GM19397 (cell line): ENCODE data around the gene PLSCR4.
A peak's percentile ranks its signal among the peaks of the same experiment; 100 is the strongest.

Experiments
- ATAC-seq: cut with Tn5 transposase; IDR thresholded peaks from one replicate; pipeline ENCODE4 v1.9.1; 2021; ENCODE audit warnings: mild to moderate bottlenecking, moderate library complexity; ENCODE audit not compliant: unreplicated experiment

The PLSCR4 gene

GRCh38 chr3:146162561-146162960 lies 88.3 kb downstream of the PLSCR4 start:
- ATAC-seq, result no peak

GRCh38 chr3:146161663-146162002 lies 89.3 kb downstream of the PLSCR4 start:
- ATAC-seq, result no peak

GRCh38 chr3:146160964-146161662 lies 89.8 kb downstream of the PLSCR4 start, which contains the start of gene PLOD2:
TSS of gene PLOD2 (minus strand) at chr3:146161184. CDS start at chr3:146160989, 195 bp downstream.
- peak; percentile 63 for ATAC-seq

- ATAC-seq, result peak; percentile 31
These were observed 90.5 kb downstream of the PLSCR4 start for GRCh38 chr3:146160321-146160963.

- no peak for ATAC-seq
These were observed 91.1 kb downstream of the PLSCR4 start for GRCh38 chr3:146159616-146160320.

- ATAC-seq, result no peak
These were observed 91.9 kb downstream of the PLSCR4 start for GRCh38 chr3:146159037-146159436.

- ATAC-seq, result no peak
These were observed 93.4 kb downstream of the PLSCR4 start for GRCh38 chr3:146157325-146158060.

GRCh38 chr3:146156666-146157314 lies 94.1 kb downstream of the PLSCR4 start:
- no peak for ATAC-seq

GRCh38 chr3:146156095-146156494 lies 94.8 kb downstream of the PLSCR4 start:
- no peak for ATAC-seq

- no peak for ATAC-seq
These were observed 95.9 kb downstream of the PLSCR4 start for GRCh38 chr3:146154995-146155394.

- ATAC-seq, result no peak
These were observed 96.6 kb downstream of the PLSCR4 start for GRCh38 chr3:146154316-146154715.

- no peak for ATAC-seq
These were observed 97.5 kb downstream of the PLSCR4 start for GRCh38 chr3:146153429-146153828.

GRCh38 chr3:146152834-146153233 lies 98.1 kb downstream of the PLSCR4 start:
- ATAC-seq, result no peak

- ATAC-seq, result no peak
These were observed 102.4 kb downstream of the PLSCR4 start for GRCh38 chr3:146148468-146148931.

- ATAC-seq, result no peak
These were observed 105.3 kb downstream of the PLSCR4 start for GRCh38 chr3:146145642-146146041.

GRCh38 chr3:146142757-146143156 lies 108.1 kb downstream of the PLSCR4 start:
- ATAC-seq, result no peak
